ENCODE data around the gene NXT1. TPM values are rescaled to one million over a fixed set of nuclear protein-coding genes. Genes with fewer than 3 reads are reported as not detected.

The NXT1 gene
- total and polyA plus RNA-seq, 2 experiments from 2014 or later: 30.2 to 34.4 TPM

- Mint-ChIP-seq H3K4me1 (peaks cover 23% of the 10 kb centered on the region), H3K9me3 (no peaks in the 10 kb centered on the region), H3K4me3 (no peak overlapping the region; the same call in 2 of the 3 replicates), H3K36me3 (ENCODE audit: low read depth) (peaks cover 49% of the 10 kb centered on the region), H3K27me3 (ENCODE audit: insufficient read depth, low read depth, poor library complexity) (peaks cover 22% of the 10 kb centered on the region), H3K27ac (no peak overlapping the region)
- Histone ChIP-seq H2AFZ (no peak overlapping the region), H3K27ac (ENCODE audit: low read depth) (no peak overlapping the region), H4K20me1 (replicated peaks; ENCODE audit: insufficient read depth) (peaks cover 30% of the 10 kb centered on the region), H3K27me3 (ENCODE audit: insufficient read depth) (no peaks in the 10 kb centered on the region), H3K9me2 (ENCODE audit: insufficient read depth) (no peaks in the 10 kb centered on the region), H3K4me3 (no peak overlapping the region), H3K4me2 (peak overlapping the region; percentile 32; the same call in 1 of the 2 replicates), H3K4me1 (ENCODE audit: insufficient read depth) (peaks cover 13% of the 10 kb centered on the region; the same call in 1 of the 2 replicates), H3K79me2 (replicated peaks; ENCODE audit: insufficient read depth) (peaks cover 58% of the 10 kb centered on the region), H3K36me3 (ENCODE audit: insufficient read depth) (peaks cover 14% of the 10 kb centered on the region; the same call in 1 of the 2 replicates), H3F3A (replicated peaks; ENCODE audit: low read depth) (peaks cover 4% of the 10 kb centered on the region; the same call in 1 of the 2 replicates)
- DNase-seq (ENCODE audit: low spot score) (no peak), ATAC-seq (no peak)
- TF ChIP-seq STAT1 (IDR thresholded peaks at IDR 0.05; ENCODE audit: unreplicated experiment) (no peak), JUNB (IDR thresholded peaks at IDR 0.05; ENCODE audit: unreplicated experiment) (no peak), ZNF331 (CRISPR knock-in tag; IDR thresholded peaks at IDR 0.05; ENCODE audit: low read depth) (no peak), EZH2phosphoT487 (IDR thresholded peaks at IDR 0.05; ENCODE audit: unreplicated experiment) (no peak), ZNF462 (CRISPR knock-in tag; IDR thresholded peaks at IDR 0.05) (no peak), POLR2AphosphoS5 (IDR thresholded peaks at IDR 0.05; ENCODE audit: low read depth) (no peak), REST (IDR thresholded peaks at IDR 0.05; ENCODE audit: unreplicated experiment) (no peak), ETS1 (IDR thresholded peaks at IDR 0.05) (no peak), NANOG (IDR thresholded peaks at IDR 0.05; ENCODE audit: borderline replicate concordance) (no peak), CTCF (conservative IDR thresholded peaks at IDR 0.05; ENCODE audit: low read depth in 2 of 2) (no peak), EZH2 (IDR thresholded peaks at IDR 0.05; ENCODE audit: low read depth, unreplicated experiment) (no peak), ZNF114 (CRISPR knock-in tag; IDR thresholded peaks at IDR 0.05) (no peak)
Observed at GRCh38 chr20:23366384-23366783, 15.8 kb downstream of the NXT1 start.

Data from GM23338 (cell line).